GM12865 (cell line): ENCODE data around the gene MCEMP1.
A peak's percentile ranks its signal among the peaks of the same experiment; 100 is the strongest.

ENCODE experiments used
- DNase-seq: peaks from one replicate; pipeline ENCODE4 v3.0.0; 2010; ENCODE audit warnings: low read depth
- H3K4me3 ChIP-seq: 2 replicates; pipeline ENCODE4 v1.5.1; 2011; ENCODE audit warnings: mild to moderate bottlenecking, low read depth, low read length, control low read depth
- TF ChIP-seq, protein P1 (sequence below): IDR thresholded peaks from 2 replicates; pipeline ENCODE4 v1.5.1; 2011; ENCODE audit warnings: low read length, control low read depth, low read depth, inconsistent platforms; ENCODE audit not compliant: insufficient read depth; ENCODE audit errors: missing control alignments

MCEMP1 gene

DNA sequence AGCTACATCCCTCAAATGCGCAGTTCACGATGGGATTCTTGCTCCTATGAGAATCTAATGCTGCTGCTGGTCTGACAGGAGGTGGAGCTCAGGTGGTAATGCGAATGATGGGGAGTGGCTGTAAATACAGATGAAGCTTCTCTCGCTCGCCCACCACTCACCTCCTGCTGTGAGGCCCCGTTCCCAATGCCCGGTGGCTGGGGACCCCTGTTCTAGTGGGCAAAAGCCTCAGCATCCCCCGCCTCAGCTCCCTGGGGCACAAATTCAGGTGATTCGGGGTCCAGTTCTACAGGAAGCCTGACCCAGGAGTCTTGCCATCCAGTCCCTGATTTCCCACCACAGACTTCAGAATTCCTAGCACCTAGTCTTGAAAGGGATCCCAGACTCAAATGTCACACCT is 4.4 kb upstream of the MCEMP1 start:
- H3K4me3 ChIP-seq = no peak overlapping the region
- TF ChIP-seq, protein P1, sequence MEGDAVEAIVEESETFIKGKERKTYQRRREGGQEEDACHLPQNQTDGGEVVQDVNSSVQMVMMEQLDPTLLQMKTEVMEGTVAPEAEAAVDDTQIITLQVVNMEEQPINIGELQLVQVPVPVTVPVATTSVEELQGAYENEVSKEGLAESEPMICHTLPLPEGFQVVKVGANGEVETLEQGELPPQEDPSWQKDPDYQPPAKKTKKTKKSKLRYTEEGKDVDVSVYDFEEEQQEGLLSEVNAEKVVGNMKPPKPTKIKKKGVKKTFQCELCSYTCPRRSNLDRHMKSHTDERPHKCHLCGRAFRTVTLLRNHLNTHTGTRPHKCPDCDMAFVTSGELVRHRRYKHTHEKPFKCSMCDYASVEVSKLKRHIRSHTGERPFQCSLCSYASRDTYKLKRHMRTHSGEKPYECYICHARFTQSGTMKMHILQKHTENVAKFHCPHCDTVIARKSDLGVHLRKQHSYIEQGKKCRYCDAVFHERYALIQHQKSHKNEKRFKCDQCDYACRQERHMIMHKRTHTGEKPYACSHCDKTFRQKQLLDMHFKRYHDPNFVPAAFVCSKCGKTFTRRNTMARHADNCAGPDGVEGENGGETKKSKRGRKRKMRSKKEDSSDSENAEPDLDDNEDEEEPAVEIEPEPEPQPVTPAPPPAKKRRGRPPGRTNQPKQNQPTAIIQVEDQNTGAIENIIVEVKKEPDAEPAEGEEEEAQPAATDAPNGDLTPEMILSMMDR = no peak
- DNase-seq = no peak

DNA sequence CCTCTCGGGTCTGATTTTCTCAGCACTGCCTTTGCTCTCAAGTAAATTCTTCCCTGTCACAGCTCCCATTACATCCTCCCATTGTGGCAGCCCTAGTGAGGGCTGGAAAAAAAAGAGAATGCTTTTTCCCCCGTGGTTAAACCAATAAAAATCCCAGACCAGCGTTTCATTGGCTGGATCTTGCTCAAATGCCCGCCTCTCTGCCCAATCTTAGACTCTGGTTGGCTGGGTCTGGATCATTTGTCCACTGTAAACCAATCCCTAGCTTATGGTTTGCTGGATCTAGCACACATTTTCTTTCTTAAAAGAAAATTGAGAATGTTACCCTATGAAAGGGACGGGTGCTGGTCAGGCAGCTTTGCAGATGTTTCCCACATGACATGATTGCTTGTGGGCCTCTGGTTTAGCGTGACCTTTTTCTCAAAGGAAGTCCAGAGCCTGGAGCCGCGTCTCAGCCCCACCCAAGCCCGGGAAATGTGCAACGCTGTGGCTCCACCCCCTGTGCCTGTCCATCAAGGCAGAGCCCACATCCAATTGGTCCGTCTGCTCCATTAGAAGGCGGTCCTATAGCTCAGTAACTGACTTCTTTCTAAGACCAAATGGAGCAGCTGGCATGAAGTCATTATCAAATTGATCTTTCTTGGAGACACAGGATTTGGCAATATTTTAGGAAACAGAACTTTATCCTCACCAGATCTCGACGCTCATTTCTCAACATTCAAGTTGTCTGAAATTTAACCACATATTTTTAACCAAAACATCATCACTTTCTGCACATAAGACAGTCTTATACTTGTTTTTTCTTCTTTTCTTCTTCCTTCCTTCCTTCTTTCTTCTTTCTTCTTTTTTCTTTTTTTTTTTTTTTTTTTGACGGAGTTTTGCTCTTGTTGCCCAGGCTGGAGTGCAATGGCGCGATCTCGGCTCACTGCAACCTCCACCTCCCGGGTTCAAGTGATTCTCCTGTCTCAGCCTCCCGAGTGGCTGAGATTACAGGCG is 2.6 kb upstream of the MCEMP1 start:
- no peak overlapping the region for H3K4me3 ChIP-seq
- peak; percentile 80 for DNase-seq
- TF ChIP-seq, protein P1 = no peak

DNA sequence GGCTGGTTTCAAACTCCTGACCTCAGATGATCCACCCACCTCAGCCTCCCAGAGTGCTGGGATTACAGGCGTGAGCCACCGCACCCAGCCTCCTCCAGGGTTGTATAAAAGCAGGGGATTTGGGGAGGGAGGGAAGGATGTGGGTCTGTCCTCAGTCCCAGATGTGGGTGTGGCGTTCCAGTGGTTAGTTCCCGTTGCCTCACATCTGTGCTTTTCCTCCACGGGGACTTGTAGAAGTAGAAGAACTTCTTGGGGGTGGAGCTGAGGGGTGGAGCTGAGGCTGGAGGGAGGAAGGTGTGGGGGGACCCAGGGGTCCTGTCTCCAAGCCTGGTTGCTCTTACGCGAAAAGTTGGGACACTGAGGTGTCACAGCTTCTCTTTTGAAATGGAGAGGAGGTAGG is 514 bp upstream of the MCEMP1 start:
- no peak for DNase-seq
- H3K4me3 ChIP-seq = no peak overlapping the region
- TF ChIP-seq, protein P1 = no peak

DNA sequence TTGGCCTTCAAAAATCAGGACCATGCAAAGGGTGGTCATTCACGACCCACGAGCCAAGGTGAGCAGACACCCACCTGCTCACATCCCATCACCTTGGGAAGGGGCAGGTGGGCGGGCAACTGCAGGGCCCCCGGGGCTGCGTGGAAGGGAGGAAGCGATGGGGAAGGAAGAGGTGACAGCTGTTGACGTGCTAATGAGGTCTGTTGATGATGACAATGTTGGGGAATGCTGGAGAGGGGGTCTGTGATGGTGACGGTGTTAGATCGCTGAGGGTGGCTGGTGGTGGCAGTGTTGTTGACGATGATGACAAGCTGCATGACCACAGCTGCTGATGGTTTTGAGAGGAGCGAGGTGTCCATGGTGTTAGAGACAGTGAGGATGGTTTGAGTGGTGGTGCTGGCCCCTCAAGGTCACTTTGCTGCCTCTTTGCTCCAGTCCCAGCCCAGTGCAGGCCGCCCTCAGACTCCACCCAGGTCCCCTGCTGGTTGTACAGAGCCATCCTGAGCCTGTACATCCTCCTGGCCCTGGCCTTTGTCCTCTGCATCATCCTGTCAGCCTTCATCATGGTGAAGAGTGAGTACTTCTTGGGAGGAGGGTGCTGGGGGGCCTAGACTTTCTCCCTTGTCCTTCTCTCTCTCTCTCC is 900 bp downstream of the MCEMP1 start:
- no peak for DNase-seq
- no peak overlapping the region for H3K4me3 ChIP-seq
- TF ChIP-seq, protein P1 = no peak

DNA sequence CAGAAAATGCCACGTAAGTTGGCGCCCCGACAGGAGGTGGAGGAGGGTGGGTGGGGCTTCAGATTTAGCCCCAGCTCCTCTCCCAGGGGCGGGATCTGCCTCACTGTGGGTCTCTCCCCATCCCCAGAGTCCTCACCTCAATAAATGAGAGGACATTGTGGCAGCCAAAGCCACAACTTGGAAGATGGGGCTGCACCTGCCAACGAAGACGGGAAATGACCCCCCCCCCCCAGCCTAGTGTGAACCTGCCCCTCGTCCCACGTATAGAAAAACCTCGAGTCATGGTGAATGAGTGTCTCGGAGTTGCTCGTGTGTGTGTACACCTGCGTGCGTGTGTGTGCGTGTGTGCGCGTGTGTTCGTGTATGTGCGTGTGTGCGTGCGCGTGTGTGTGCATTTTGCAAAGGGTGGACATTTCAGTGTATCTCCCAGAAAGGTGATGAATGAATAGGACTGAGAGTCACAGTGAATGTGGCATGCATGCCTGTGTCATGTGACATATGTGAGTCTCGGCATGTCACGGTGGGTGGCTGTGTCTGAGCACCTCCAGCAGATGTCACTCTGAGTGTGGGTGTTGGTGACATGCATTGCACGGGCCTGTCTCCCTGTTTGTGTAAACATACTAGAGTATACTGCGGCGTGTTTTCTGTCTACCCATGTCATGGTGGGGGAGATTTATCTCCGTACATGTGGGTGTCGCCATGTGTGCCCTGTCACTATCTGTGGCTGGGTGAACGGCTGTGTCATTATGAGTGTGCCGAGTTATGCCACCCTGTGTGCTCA is 2.3 kb downstream of the MCEMP1 start:
- peak; percentile 89 for DNase-seq
- H3K4me3 ChIP-seq = no peak overlapping the region
- TF ChIP-seq, protein P1 = peak; percentile 68

DNA sequence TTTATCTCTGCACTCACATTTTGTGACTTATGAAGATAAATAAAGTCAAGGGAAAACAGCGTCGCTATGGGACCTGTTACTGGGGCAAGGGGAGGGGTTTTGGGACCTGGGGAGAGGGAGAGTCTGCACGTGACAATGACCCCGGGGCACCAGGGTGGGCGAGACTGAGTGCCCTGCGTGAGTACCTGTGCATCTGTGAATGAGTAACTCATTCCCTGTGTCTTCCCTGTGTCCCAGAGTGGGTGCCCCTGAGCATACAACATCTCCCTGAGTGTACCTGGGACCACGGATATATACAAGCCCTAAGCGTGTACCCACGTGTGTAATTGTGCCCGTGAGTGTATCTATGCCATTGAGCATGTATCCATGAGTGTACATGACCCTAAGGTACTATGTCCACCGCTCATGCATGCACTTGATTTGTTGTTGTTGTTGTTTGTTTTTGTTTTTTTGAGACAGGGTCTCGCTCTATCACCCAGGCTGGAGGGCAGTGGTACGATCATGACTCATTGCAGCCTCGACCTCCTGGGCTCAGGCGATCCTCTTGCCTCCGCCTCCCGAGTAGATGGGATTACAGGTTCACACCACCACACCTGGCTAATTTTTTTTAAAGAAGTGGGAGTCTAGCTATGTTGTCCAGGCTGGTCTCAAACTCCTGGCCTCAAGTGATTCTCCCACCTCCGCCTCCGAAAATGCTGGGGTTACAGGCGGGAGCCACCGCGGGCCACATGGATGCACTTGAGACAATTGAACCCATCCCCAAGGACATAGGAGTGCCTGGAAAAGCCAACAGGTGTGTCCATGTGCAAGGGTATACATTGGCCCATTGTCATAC is 3.1 kb downstream of the MCEMP1 start:
- H3K4me3 ChIP-seq = peak overlapping the region; percentile 26
- TF ChIP-seq, protein P1 = no peak
- no peak for DNase-seq
